G401 (cell line): Measurements from ENCODE around the gene APOBEC3G. TPM values are rescaled to one million over a fixed set of nuclear protein-coding genes. Genes with fewer than 3 reads are reported as not detected.

Experiments used
- DNase-seq: peaks from one replicate; pipeline ENCODE4 v3.0.0-alpha.2; 2015; ENCODE audit warnings: low spot score
- in situ Hi-C: cut with HindIII; loops from 2 replicates; pipeline ENCODE4 v1.10.0; 2016; ENCODE audit warnings: low sequenced_read_pairs, mixed read lengths
- total RNA-seq: library from RNA; depleted of rRNA; stranded (reverse); fragments of >200 nt; shearing (Covaris generic); gene quantifications from 2 replicates; pipeline ENCODE4 v1.2.3, GENCODE V29; 2014; rRNA removed

APOBEC3G gene
- total RNA-seq, 1 experiment from 2014 or later: 2.9 TPM

DNA sequence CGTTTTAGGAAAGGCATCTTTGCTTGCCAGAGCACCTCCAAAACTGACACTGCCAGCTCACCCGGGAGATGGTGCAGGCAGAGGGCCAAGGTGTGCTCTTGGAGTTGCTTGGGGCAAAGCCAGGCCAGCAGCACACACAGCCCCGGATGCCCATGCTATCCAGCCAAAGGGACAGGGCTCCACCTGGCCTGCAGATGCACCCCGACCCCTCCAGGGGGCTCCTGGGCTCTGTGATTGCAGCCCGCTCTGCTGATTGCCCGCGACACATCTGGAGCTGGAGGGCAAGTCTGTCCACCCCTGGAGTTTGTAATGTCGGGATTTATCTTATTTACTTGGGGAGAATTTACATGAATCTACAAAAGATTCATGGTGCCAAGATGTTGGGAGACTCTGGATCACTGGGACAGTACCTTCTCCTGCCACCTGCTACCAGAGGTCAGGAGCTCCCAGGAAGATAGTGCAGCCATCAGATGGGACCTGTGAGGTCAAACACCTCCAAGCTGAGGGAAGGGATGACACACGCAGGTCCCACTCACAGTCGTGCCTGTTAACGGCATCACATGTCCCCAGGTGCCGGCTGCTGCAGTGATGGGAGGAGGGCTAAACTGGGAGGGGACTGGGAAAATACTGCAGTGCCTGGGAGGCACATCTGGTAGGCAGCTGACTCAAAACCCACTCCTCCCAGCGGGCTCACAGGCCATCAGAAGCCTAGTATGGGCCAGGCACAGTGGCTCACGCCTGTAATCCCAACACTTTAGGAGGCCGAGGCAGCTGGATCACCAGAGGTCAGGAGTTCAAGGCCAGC, 58.2 kb downstream of the APOBEC3G start:
- DNase-seq: peak; percentile 37
- in situ Hi-C loops: no loop called here

DNA sequence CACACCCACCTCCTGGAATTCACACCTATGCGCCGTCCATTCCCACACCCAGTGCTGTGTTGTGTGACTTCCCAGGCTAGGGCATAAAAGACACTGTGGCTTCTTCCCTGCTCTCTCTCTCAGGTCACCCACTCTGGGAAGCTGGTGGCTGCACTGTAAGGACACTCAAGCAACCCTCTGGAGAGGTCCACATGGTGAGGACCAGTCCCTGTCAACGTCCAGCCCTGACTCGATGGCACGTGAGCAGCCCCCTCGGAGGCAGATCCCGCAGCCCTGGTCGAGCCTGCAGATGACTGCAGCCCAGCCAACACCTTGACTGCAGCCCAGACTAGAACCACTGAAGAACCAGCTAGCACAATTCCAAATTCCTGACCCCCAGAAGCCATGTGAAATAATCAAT, 59.2 kb downstream of the APOBEC3G start:
- in situ Hi-C loops: no loop called here
- DNase-seq: no peak

Other genes starting within 250 kb of the APOBEC3G start
- 5.6 and 8.8 TPM in 2 replicates for gene NPTXR, start 233.2 kb upstream of the APOBEC3G start, total RNA-seq
- gene CBX6, start 205.1 kb upstream of the APOBEC3G start, total RNA-seq: 16.4 and 25.6 TPM in 2 replicates
- gene APOBEC3A, start 119.7 kb upstream of the APOBEC3G start, total RNA-seq: not detected in 2 replicates
- gene APOBEC3B, start 94.9 kb upstream of the APOBEC3G start, total RNA-seq: 6.4 and 8.9 TPM in 2 replicates
- 1.7 and 2.9 TPM in 2 replicates for gene APOBEC3C, start 63.0 kb upstream of the APOBEC3G start, total RNA-seq
- gene APOBEC3D, start 56.1 kb upstream of the APOBEC3G start, total RNA-seq: 0.54 TPM in 1 of 2 replicates, not detected in the other
- 4.7 and 9.7 TPM in 2 replicates for gene APOBEC3F, start 36.4 kb upstream of the APOBEC3G start, total RNA-seq
- 2.1 and 5.2 TPM in 2 replicates for gene APOBEC3H, start 20.0 kb downstream of the APOBEC3G start, total RNA-seq
- gene CBX7, start 75.4 kb downstream of the APOBEC3G start, total RNA-seq: 7.9 and 9.6 TPM in 2 replicates
- 5.0 and 17.1 TPM in 2 replicates for gene PDGFB, start 167.7 kb downstream of the APOBEC3G start, total RNA-seq
- gene RPL3, start 242.3 kb downstream of the APOBEC3G start, total RNA-seq: 6,349 and 7,167 TPM in 2 replicates